Astrocyte (in vitro differentiated cells and primary cell): ENCODE measurements around the gene NTSR1. TPM values are rescaled to one million over a fixed set of nuclear protein-coding genes. Genes with fewer than 3 reads are reported as not detected.

Source experiments
- DNase-seq: peaks from one replicate; pipeline ENCODE4 v3.0.0-alpha.2; 2010; ENCODE audit warnings: low read depth
- FAIRE-seq: peaks from 2 replicates; lab custom pipeline; 2011; peaks lifted over from hg19 to GRCh38; lab: Jason Lieb, UNC
- H2AFZ ChIP-seq: 2 replicates; pipeline ENCODE4 v1.6.0; 2012; ENCODE audit warnings: low read depth, low read length, inconsistent platforms
- H3K27ac ChIP-seq: 2 replicates; pipeline ENCODE4 v1.5.1; 2011; ENCODE audit warnings: low read depth, low read length, inconsistent platforms
- H3K27me3 ChIP-seq: 2 replicates; pipeline ENCODE4 v1.6.0; 2011; ENCODE audit warnings: low read length, inconsistent platforms; ENCODE audit not compliant: insufficient read depth
- H3K36me3 ChIP-seq: 2 replicates; pipeline ENCODE4 v1.5.1; 2011; ENCODE audit warnings: low read length, inconsistent platforms; ENCODE audit not compliant: insufficient read depth
- H3K4me1 ChIP-seq: 2 replicates; pipeline ENCODE4 v1.5.1; 2011; ENCODE audit warnings: low read length, inconsistent platforms; ENCODE audit not compliant: insufficient read depth
- H3K4me2 ChIP-seq: 2 replicates; pipeline ENCODE4 v1.6.0; 2012; ENCODE audit warnings: low read length, inconsistent platforms
- H3K4me3 ChIP-seq: 2 replicates; pipeline ENCODE4 v1.5.1; 2011; ENCODE audit warnings: low read depth, mild to moderate bottlenecking, low read length, inconsistent platforms; ENCODE audit not compliant: insufficient read depth
- H3K79me2 ChIP-seq: 2 replicates; pipeline ENCODE4 v1.6.0; 2012; ENCODE audit warnings: mild to moderate bottlenecking, low read length, inconsistent platforms; ENCODE audit not compliant: insufficient read depth
- H3K9ac ChIP-seq: 2 replicates; pipeline ENCODE4 v1.6.0; 2012; ENCODE audit warnings: mild to moderate bottlenecking, low read length, inconsistent platforms
- H3K9me3 ChIP-seq: 2 replicates; pipeline ENCODE4 v1.5.1; 2012; ENCODE audit warnings: low read depth, mild to moderate bottlenecking, low read length, inconsistent platforms; ENCODE audit not compliant: insufficient read depth
- H4K20me1 ChIP-seq: 2 replicates; pipeline ENCODE4 v1.6.0; 2012; ENCODE audit warnings: low read length, inconsistent platforms; ENCODE audit not compliant: insufficient read depth
- H3K27ac Mint-ChIP-seq: one replicate; pipeline ENCODE4 v1.8.0; 2021; ENCODE audit warnings: mild to moderate bottlenecking, mixed read lengths; ENCODE audit not compliant: unreplicated experiment
- H3K27me3 Mint-ChIP-seq: one replicate; pipeline ENCODE4 v1.8.0; 2021; ENCODE audit warnings: low read depth, mixed read lengths; ENCODE audit not compliant: unreplicated experiment
- H3K36me3 Mint-ChIP-seq: one replicate; pipeline ENCODE4 v1.8.0; 2021; ENCODE audit warnings: low read depth, mixed read lengths; ENCODE audit not compliant: unreplicated experiment
- H3K4me1 Mint-ChIP-seq: one replicate; pipeline ENCODE4 v1.8.0; 2021; ENCODE audit warnings: low read depth, mixed read lengths; ENCODE audit not compliant: unreplicated experiment
- H3K4me3 Mint-ChIP-seq: one replicate; pipeline ENCODE4 v1.8.0; 2021; ENCODE audit warnings: mild to moderate bottlenecking, moderate library complexity, mixed read lengths; ENCODE audit not compliant: unreplicated experiment
- H3K9me3 Mint-ChIP-seq: one replicate; pipeline ENCODE4 v1.8.0; 2021; ENCODE audit warnings: mild to moderate bottlenecking, mixed read lengths; ENCODE audit not compliant: unreplicated experiment
- CTCF ChIP-seq: IDR thresholded peaks from 2 replicates; pipeline ENCODE4 v1.5.1; 2011; ENCODE audit warnings: low read depth, mild to moderate bottlenecking, inconsistent platforms, low read length, moderate library complexity; ENCODE audit not compliant: insufficient read depth
- EZH2 ChIP-seq: IDR thresholded peaks from 2 replicates; pipeline ENCODE4 v1.6.1; 2012; ENCODE audit warnings: mild to moderate bottlenecking, low read length, inconsistent platforms; ENCODE audit not compliant: insufficient read depth
- total RNA-seq: library from RNA; stranded (reverse); gene quantifications from 2 replicates; pipeline ENCODE4 v1.2.1, GENCODE V29; 2021

The NTSR1 gene
- total RNA-seq, 1 donor from 2014 or later, result 0.16 TPM

DNA sequence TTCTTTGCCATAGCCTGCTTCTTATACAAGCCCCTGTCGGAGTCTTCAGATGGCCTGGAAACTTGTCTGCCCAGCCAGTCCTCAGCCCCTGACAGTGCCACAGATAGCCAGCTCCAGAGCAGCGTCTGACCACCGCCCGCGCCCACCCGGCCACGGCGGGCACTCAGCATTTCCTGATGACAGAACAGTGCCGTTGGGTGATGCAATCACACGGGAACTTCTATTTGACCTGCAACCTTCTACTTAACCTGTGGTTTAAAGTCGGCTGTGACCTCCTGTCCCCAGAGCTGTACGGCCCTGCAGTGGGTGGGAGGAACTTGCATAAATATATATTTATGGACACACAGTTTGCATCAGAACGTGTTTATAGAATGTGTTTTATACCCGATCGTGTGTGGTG lies 36.9 kb upstream of the NTSR1 start:
- FAIRE-seq (no peak), DNase-seq (no peak)
- peaks cover 11% of the 10 kb centered on the region for H3K4me1 ChIP-seq
- H3K4me2 ChIP-seq, result no peak overlapping the region
- peaks cover 11% of the 10 kb centered on the region for H3K27me3 ChIP-seq
- H3K9me3 Mint-ChIP-seq, result no peaks in the 10 kb centered on the region
- H3K27ac ChIP-seq, result no peak overlapping the region
- H3K9ac ChIP-seq, result no peak overlapping the region
- peaks cover 9% of the 10 kb centered on the region for H3K4me1 Mint-ChIP-seq
- H3K36me3 Mint-ChIP-seq, result no peaks in the 10 kb centered on the region
- no peak overlapping the region for H2AFZ ChIP-seq
- no peak overlapping the region for H3K4me3 Mint-ChIP-seq
- H3K27ac Mint-ChIP-seq, result no peak overlapping the region
- H4K20me1 ChIP-seq, result no peaks in the 10 kb centered on the region
- H3K36me3 ChIP-seq, result no peaks in the 10 kb centered on the region
- no peaks in the 10 kb centered on the region for H3K9me3 ChIP-seq
- H3K79me2 ChIP-seq, result no peaks in the 10 kb centered on the region
- H3K27me3 Mint-ChIP-seq, result peaks cover 39% of the 10 kb centered on the region
- no peak for TF ChIP-seq EZH2
- TF ChIP-seq CTCF, result no peak
- no peak overlapping the region for H3K4me3 ChIP-seq

- Histone ChIP-seq H3K27me3 (peaks cover 6% of the 10 kb centered on the region), H3K4me2 (no peak overlapping the region), H3K4me1 (peaks cover 7% of the 10 kb centered on the region), H3K79me2 (no peaks in the 10 kb centered on the region), H3K36me3 (no peaks in the 10 kb centered on the region), H3K4me3 (no peak overlapping the region), H4K20me1 (no peaks in the 10 kb centered on the region), H3K9me3 (no peaks in the 10 kb centered on the region), H3K9ac (no peak overlapping the region), H2AFZ (no peak overlapping the region), H3K27ac (no peak overlapping the region)
- DNase-seq, result no peak
- FAIRE-seq, result no peak
- Mint-ChIP-seq H3K27ac (no peak overlapping the region), H3K9me3 (no peaks in the 10 kb centered on the region), H3K4me1 (peaks cover 4% of the 10 kb centered on the region), H3K36me3 (no peaks in the 10 kb centered on the region), H3K4me3 (no peak overlapping the region), H3K27me3 (peaks cover 45% of the 10 kb centered on the region)
- no peak for TF ChIP-seq EZH2
These were observed 34.3 kb upstream of the NTSR1 start for GRCh38 chr20:62674370-62674769.

DNA sequence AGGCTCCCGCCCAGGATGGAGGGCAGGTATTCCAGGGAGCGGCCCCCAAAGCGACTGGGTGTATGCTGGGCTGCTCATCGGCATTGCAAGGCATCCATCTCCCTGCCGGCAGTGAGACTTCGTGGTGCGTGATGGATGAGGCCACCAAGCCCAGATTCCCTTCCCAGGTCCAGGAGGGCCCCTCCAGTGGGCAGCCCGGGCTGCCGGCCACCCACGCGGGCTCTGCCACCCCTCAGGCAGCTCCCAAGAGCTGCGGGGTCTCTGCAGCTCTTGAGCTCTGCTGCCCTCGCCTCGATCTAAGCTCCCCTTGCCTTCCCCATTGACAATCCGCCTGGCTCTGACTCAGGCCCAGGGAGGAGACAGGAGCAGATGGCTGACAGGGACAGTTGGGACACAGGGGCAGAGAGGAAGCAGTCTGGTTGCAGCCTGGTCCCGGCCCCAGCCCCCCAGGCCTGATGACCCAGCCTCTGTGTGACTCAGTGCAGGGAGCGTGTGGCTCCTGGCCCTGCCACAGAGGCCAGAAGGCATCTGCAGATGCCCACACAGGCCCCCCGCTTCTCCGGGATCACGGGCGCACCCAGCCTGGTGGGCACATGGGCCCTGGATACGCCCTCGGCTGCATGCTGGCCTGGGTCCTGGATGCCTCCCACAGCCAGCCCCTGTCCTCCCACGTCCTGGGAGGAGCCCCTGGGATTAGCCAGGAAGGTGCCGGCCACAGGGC lies 33.3 kb upstream of the NTSR1 start:
- DNase-seq (no peak), FAIRE-seq (no peak)
- no peak overlapping the region for H3K27ac ChIP-seq
- TF ChIP-seq EZH2 (no peak), CTCF (no peak)
- no peak overlapping the region for H3K4me2 ChIP-seq
- peaks cover 4% of the 10 kb centered on the region for H3K4me1 Mint-ChIP-seq
- H3K27me3 Mint-ChIP-seq, result peaks cover 40% of the 10 kb centered on the region
- H3K27ac Mint-ChIP-seq, result no peak overlapping the region
- H3K9ac ChIP-seq, result no peak overlapping the region
- H3K4me3 Mint-ChIP-seq, result no peak overlapping the region
- H4K20me1 ChIP-seq, result no peaks in the 10 kb centered on the region
- peaks cover 7% of the 10 kb centered on the region for H3K4me1 ChIP-seq
- no peak overlapping the region for H2AFZ ChIP-seq
- no peaks in the 10 kb centered on the region for H3K36me3 ChIP-seq
- peaks cover 10% of the 10 kb centered on the region for H3K27me3 ChIP-seq
- no peak overlapping the region for H3K4me3 ChIP-seq
- H3K9me3 ChIP-seq, result no peaks in the 10 kb centered on the region
- peaks cover 9% of the 10 kb centered on the region for H3K9me3 Mint-ChIP-seq
- no peaks in the 10 kb centered on the region for H3K79me2 ChIP-seq
- no peaks in the 10 kb centered on the region for H3K36me3 Mint-ChIP-seq
